HL-60 (cell line): ENCODE measurements around the gene DLX4.

Experiments
- CTCF ChIP-seq: IDR thresholded peaks from one replicate; pipeline ENCODE4 v1.5.1; 2011; ENCODE audit warnings: low read length, control low read depth, inconsistent platforms; ENCODE audit not compliant: insufficient read depth
- POLR2AphosphoS5 ChIP-seq: IDR thresholded peaks from 2 replicates; pipeline ENCODE4 v1.6.1; 2012; ENCODE audit warnings: low read depth
- REST ChIP-seq: IDR thresholded peaks from 2 replicates; pipeline ENCODE4 v1.6.1; 2012; ENCODE audit warnings: low read depth; ENCODE audit not compliant: insufficient replicate concordance

DNA sequence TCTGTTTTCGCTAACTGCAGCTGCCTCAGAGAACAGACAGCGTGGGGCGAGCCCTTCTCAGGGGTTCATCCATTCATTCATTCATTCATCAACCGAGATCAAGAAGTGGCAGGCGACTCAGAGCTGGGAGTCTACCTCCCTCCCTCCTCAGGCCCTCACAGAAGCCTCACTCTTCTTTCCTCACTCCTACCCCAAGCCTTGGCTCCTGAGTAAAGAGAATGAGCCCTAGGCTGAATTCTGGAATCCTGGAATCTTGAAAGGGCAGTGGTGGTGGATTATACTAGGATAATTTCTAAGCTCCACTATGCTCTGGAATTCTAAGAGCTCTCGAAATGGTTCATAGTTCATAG, 28.3 kb downstream of the DLX4 start:
- no peak for TF ChIP-seq CTCF
- TF ChIP-seq POLR2AphosphoS5 = no peak
- no peak for TF ChIP-seq REST
